GM23338 (cell line): ENCODE results near the gene ZBTB20. TPM values are rescaled to one million over a fixed set of nuclear protein-coding genes. Genes with fewer than 3 reads are reported as not detected.
A peak's percentile ranks its signal among the peaks of the same experiment; 100 is the strongest.

Source experiments
- ATAC-seq: fragments of 200-7000 bp; cut with Tn5 transposase; 3 replicates; pipeline ENCODE4 v1.9.1; 2020
- DNase-seq: peaks from one replicate; pipeline ENCODE4 v3.0.0-alpha.2; 2015; ENCODE audit warnings: low spot score
- H2AFZ ChIP-seq: fragments of 200-600 bp; sonication (generic); 2 replicates; pipeline ENCODE4 v1.8.0; 2016; ENCODE audit warnings: antibody characterized with exemption, mild to moderate bottlenecking, moderate library complexity
- H3F3A ChIP-seq: fragments of 200-600 bp; sonication (generic); replicated peaks from 2 replicates; pipeline ENCODE4 v1.8.0; 2017; ENCODE audit warnings: antibody characterized with exemption, mixed run types, low read depth
- H3K27ac ChIP-seq: fragments of 200-600 bp; sonication (generic); 2 replicates; pipeline ENCODE4 v1.6.1; 2016; ENCODE audit warnings: low read depth
- H3K27me3 ChIP-seq: fragments of 200-600 bp; sonication (generic); 2 replicates; pipeline ENCODE4 v1.8.0; 2016; ENCODE audit warnings: mild to moderate bottlenecking, mixed run types, moderate library complexity; ENCODE audit not compliant: insufficient read depth
- H3K36me3 ChIP-seq: fragments of 200-600 bp; sonication (generic); 2 replicates; pipeline ENCODE4 v1.8.0; 2016; ENCODE audit warnings: mild to moderate bottlenecking; ENCODE audit not compliant: insufficient read depth
- H3K4me1 ChIP-seq: fragments of 200-600 bp; sonication (generic); 2 replicates; pipeline ENCODE4 v1.8.0; 2016; ENCODE audit warnings: mild to moderate bottlenecking, moderate library complexity; ENCODE audit not compliant: insufficient read depth
- H3K4me2 ChIP-seq: fragments of 200-600 bp; sonication (generic); 2 replicates; pipeline ENCODE4 v1.7.1; 2017; ENCODE audit warnings: mixed run types
- H3K4me3 ChIP-seq: fragments of 200-600 bp; sonication (generic); 2 replicates; pipeline ENCODE4 v1.6.1; 2016; ENCODE audit warnings: mixed run types
- H3K79me2 ChIP-seq: fragments of 200-600 bp; sonication (generic); replicated peaks from 2 replicates; pipeline ENCODE4 v1.8.0; 2017; ENCODE audit warnings: mild to moderate bottlenecking; ENCODE audit not compliant: insufficient read depth
- H3K9me2 ChIP-seq: fragments of 200-600 bp; sonication (generic); 2 replicates; pipeline ENCODE4 v1.8.0; 2017; ENCODE audit not compliant: insufficient read depth
- H4K20me1 ChIP-seq: fragments of 200-600 bp; sonication (generic); replicated peaks from 2 replicates; pipeline ENCODE4 v1.8.0; 2017; ENCODE audit warnings: mild to moderate bottlenecking; ENCODE audit not compliant: insufficient read depth
- H3K27ac Mint-ChIP-seq: 2 replicates; pipeline ENCODE4 v1.8.0; 2020; ENCODE audit warnings: inconsistent platforms, mild to moderate bottlenecking, moderate library complexity, mixed read lengths
- H3K27me3 Mint-ChIP-seq: 3 replicates; pipeline ENCODE4 v1.8.0; 2022; ENCODE audit warnings: low read depth, mild to moderate bottlenecking, moderate library complexity, mixed read lengths, inconsistent platforms; ENCODE audit not compliant: insufficient read depth, poor library complexity
- H3K36me3 Mint-ChIP-seq: 3 replicates; pipeline ENCODE4 v1.8.0; 2021; ENCODE audit warnings: low read depth, mild to moderate bottlenecking, inconsistent platforms, moderate library complexity, mixed read lengths
- H3K4me1 Mint-ChIP-seq: 3 replicates; pipeline ENCODE4 v1.8.0; 2020; ENCODE audit warnings: mild to moderate bottlenecking, inconsistent platforms, mixed read lengths
- H3K4me3 Mint-ChIP-seq: 3 replicates; pipeline ENCODE4 v1.8.0; 2021; ENCODE audit warnings: moderate library complexity, mild to moderate bottlenecking, inconsistent platforms, mixed read lengths
- H3K9me3 Mint-ChIP-seq: 3 replicates; pipeline ENCODE4 v1.8.0; 2020; ENCODE audit warnings: moderate library complexity, mild to moderate bottlenecking, inconsistent platforms, mixed read lengths
- CREB1 ChIP-seq: fragments of 250-450 bp; sonication (Bioruptor Pico); IDR thresholded peaks from 2 replicates; pipeline ENCODE4 v1.5.0; 2020; ENCODE audit warnings: low read depth, mild to moderate bottlenecking, moderate library complexity
- ETS1 ChIP-seq: IDR thresholded peaks from 2 replicates; pipeline ENCODE4 v1.6.1; 2016; ENCODE audit warnings: antibody characterized with exemption
- EZH2 ChIP-seq: fragments of 200-600 bp; sonication (generic); IDR thresholded peaks from one replicate; pipeline ENCODE4 v1.8.0; 2017; ENCODE audit warnings: antibody characterized with exemption, mild to moderate bottlenecking, low read depth; ENCODE audit not compliant: unreplicated experiment
- STAT1 ChIP-seq: IDR thresholded peaks from one replicate; pipeline ENCODE4 v1.6.1; 2016; ENCODE audit warnings: antibody characterized with exemption; ENCODE audit not compliant: unreplicated experiment
- ZNF462 ChIP-seq: fragments of 250-450 bp; sonication (Bioruptor Pico); IDR thresholded peaks from 2 replicates; pipeline ENCODE4 v1.5.0; 2020; ENCODE audit warnings: mild to moderate bottlenecking, moderate library complexity
- polyA plus RNA-seq: library from polyadenylated mRNA; unstranded; fragments of >200 nt; fragmentation: Nextera tagmentation; extraction: Ambion mirVana; gene quantifications from 2 replicates; pipeline ENCODE4 v1.2.1, GENCODE V29; 2016
- total RNA-seq: library from RNA; depleted of rRNA; stranded (reverse); fragments of >200 nt; shearing (Covaris generic); gene quantifications from 2 replicates; pipeline ENCODE4 v1.2.3, GENCODE V29; 2014

Gene ZBTB20
- total and polyA plus RNA-seq, 2 experiments from 2014 or later, result 2.0 to 3.3 TPM

- TF ChIP-seq ZNF462 (CRISPR knock-in tag) (no peak), STAT1 (no peak), EZH2 (no peak)
Observed at GRCh38 chr3:115090712-115091111, 56.4 kb downstream of the ZBTB20 start (continued).

GRCh38 chr3:115089481-115089880, 57.6 kb downstream of the ZBTB20 start:
- H3K9me3 Mint-ChIP-seq, result no peaks in the 10 kb centered on the region
- peaks cover 24% of the 10 kb centered on the region for H3K4me1 Mint-ChIP-seq
- no peak overlapping the region for H3K4me3 ChIP-seq
- no peaks in the 10 kb centered on the region for H4K20me1 ChIP-seq
- no peaks in the 10 kb centered on the region for H3K9me2 ChIP-seq
- H3K27me3 Mint-ChIP-seq, result peaks cover 2% of the 10 kb centered on the region
- peaks cover 14% of the 10 kb centered on the region for H3K4me1 ChIP-seq
- H3K27ac Mint-ChIP-seq, result no peak overlapping the region
- H3K36me3 Mint-ChIP-seq, result no peaks in the 10 kb centered on the region
- H3K27me3 ChIP-seq, result no peaks in the 10 kb centered on the region
- DNase-seq, result no peak
- H3K4me2 ChIP-seq, result 0 out of 2 replicates have a peak overlapping the region, but pooled peaks have one; percentile 11
- H3K4me3 Mint-ChIP-seq, result no peak overlapping the region
- H3K79me2 ChIP-seq, result no peaks in the 10 kb centered on the region
- no peaks in the 10 kb centered on the region for H3K36me3 ChIP-seq
- no peak overlapping the region for H2AFZ ChIP-seq
- TF ChIP-seq ETS1 (no peak), CREB1 (CRISPR knock-in tag) (no peak)
- H3K27ac ChIP-seq, result no peak overlapping the region
- no peaks in the 10 kb centered on the region for H3F3A ChIP-seq
- ATAC-seq, result no peak
